ENCODE data around the gene INSYN2B.

DNA sequence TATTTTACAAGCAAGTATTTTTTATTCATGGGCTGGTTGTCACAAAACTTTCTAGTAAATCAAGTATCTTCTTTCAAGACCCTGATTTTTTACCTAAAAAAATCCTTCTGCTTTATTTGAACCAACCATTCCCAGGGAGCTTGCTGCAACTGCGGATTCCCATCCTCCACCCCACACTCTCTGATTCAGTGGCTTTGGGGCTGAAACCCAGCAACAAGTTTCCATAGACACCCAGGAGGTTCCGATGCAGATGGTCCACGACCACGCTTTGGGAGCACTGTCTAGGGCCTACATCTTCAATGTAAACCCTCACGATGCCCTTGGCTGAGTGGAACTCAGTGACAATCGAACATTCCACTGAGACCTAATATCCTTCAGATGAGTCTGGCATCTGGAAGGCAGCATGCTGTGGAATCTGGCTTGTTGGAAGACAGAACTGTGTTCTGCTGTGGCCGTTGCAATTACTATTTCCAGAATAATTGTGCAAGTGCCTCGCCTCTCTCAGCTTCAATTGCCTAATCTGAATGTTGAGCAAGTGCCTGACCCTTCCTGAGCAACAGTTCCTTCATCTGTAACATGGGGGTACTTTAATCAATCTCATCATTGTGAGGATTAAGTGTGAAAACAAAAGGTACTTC lies 105.1 kb downstream of the INSYN2B start:
- TF ChIP-seq SP1 (IDR thresholded peaks at IDR 0.05) (no peak), TARDBP (IDR thresholded peaks at IDR 0.05) (no peak), L3MBTL2 (conservative IDR thresholded peaks at IDR 0.05) (no peak), CTBP1 (IDR thresholded peaks at IDR 0.05; ENCODE audit: borderline replicate concordance) (no peak)
